AML-193 (cell line): ENCODE measurements around the gene OTOA.
A peak's percentile ranks its signal among the peaks of the same experiment; 100 is the strongest.
"Not testable (repeated sequence)": the region's sequence is repeated elsewhere in the genome, so short reads cannot be mapped to it uniquely, and the experiment has no call there.

Experiments
- DNase-seq, 2 experiments: peaks; one replicate each; lab custom pipeline; 2025; lab: John Stamatoyannopoulos, UW

The OTOA gene

GRCh38 chr16:21663889-21664647 is at the start of gene OTOA:
OTOA (plus strand) TSS chr16:21663968; CDS start chr16:21678515, 14,547 bp downstream.
- DNase-seq: no peak

- DNase-seq: no peak
Measured at GRCh38 chr16:21614896-21615295, 48.9 kb upstream of the OTOA start.

- no peak for DNase-seq
Measured at GRCh38 chr16:21617607-21618006, 46.2 kb upstream of the OTOA start.

- DNase-seq: no peak
Measured at GRCh38 chr16:21618281-21618680, 45.5 kb upstream of the OTOA start.

GRCh38 chr16:21619765-21620425 is 43.9 kb upstream of the OTOA start:
- DNase-seq: no peak

DNA sequence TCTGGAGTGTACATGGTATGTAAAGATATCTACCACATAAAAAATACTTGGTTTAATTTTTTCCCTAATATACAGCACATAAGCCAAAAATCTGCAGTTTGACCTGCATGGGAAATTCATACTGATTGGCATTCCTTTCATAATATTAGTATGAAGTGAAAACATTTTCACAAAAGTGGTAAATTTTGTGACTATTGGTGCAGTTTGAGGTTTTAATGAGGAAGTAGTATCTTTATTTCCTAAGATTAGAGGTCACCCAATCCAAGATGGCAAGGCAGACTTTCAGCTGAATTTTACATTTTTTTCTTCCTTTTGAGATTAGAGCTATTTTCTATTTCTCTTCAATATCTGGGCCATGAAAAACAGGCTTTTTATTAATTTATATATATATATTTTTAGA is 43.2 kb upstream of the OTOA start:
- peak; percentile 28 to 39 for DNase-seq

GRCh38 chr16:21622545-21622944 is 41.2 kb upstream of the OTOA start:
- DNase-seq: no peak

DNA sequence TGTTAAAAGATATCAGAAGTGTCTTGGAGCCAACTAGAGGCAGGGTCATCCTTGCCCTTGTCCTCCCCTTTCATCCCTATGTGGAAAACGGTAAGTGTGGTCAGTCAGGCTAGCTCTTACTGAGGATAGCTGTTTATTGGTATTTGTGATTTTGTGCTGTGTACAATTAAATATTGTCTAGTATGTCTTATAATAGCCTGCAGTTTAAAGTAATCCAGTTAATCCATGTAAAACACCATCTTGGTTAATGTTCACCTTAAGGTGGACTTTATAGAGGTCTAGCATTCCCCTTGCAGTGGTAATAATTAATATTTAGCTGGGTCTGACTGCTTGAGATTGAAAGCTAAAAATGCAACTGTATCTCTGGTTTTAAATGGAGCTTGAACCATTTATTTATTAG is 38.7 kb upstream of the OTOA start:
- DNase-seq: no peak

GRCh38 chr16:21626659-21627277 is 37.0 kb upstream of the OTOA start:
- peak; percentile 97 to 99 for DNase-seq

GRCh38 chr16:21628121-21628726 is 35.5 kb upstream of the OTOA start:
- no peak for DNase-seq

DNA sequence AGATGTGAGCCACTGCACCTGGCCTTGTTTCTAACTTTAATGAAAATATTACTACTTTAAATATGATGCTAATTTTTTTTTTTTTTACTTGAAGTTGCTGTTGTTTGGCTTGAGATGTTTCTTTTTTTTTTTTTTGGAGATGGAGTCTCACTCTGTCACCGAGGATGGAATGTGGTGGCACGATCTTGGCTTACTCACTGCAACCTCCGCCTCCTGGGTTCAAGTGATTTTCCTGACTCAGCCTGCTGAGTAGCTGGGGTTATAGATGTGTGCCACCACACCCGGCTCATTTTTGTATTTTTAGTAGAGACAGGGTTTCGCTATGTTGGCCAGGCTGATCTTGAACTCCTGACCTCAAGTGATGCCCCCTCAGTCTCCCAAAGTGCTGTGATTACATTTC is 35.0 kb upstream of the OTOA start:
- DNase-seq: no peak

DNA sequence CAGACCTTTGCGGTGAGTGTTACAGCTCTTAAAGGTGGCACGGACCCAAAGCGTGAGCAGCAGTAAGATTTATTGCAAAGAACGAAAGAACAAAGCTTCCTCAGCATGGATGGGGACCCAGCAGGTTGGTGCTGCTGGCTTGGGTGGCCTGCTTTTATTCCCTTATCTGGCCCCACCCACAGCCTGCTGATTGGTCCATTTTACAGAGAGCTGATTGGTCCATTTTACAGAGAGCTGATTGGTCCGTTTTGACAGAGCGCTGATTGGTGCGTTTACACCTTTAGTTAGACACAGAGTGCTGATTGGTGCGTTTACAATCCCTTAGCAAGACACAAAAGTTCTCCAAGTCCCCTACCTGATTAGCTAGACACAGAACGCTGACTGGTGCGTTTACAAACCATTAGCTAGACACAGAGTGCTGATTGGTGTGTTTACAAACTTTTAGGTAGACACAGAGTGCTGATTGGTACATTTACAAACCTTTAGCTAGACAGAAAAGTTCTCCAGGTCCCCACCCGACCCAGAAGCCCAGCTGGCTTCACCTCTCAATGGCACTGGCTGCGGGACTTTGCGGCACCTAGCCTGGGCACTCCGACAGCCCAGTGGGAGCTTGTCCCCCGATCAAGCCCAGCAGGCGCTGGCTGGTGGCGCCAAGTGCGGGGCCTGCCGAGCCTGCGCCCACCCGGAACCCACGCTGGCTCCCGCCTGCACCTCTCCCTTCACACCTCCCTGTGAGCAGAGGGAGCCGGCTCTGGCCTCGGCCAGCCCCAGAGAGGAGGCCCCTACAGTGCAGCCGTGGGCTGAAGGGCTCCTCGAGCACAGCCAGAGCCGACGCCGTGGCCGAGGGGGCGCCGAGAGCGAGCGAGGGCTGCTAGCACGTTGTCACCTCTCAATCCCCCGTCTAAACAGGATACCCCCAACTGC is 33.9 kb upstream of the OTOA start:
- DNase-seq: not testable (repeated sequence)

- DNase-seq: not testable (repeated sequence)
Measured at GRCh38 chr16:21630866-21631265, 32.9 kb upstream of the OTOA start.

GRCh38 chr16:21631376-21631775 is 32.4 kb upstream of the OTOA start:
- not testable (repeated sequence) for DNase-seq

- DNase-seq: not testable (repeated sequence)
Measured at GRCh38 chr16:21631951-21632575, 31.7 kb upstream of the OTOA start.

- no peak for DNase-seq
Measured at GRCh38 chr16:21634216-21634615, 29.6 kb upstream of the OTOA start.

DNA sequence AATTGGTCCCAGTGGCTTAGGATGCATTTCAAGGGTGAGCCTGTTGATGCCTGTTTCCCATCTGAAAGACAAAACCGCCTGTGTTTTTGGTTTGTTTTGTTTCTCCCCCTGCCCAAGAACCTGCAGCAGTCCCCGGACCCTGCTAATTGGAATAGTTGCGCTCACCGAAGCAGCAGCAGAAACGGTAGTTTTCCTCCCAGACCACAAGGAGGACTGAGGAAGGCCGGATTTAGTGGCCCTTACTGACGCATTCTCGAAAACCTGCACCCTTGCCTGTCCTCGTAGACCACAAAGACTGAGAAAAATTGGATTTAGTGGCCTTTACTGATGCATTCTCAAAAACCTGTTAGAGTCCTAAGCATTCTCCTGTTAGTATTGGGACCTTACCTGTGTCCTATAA is 28.1 kb upstream of the OTOA start:
- DNase-seq: not testable (repeated sequence)

DNA sequence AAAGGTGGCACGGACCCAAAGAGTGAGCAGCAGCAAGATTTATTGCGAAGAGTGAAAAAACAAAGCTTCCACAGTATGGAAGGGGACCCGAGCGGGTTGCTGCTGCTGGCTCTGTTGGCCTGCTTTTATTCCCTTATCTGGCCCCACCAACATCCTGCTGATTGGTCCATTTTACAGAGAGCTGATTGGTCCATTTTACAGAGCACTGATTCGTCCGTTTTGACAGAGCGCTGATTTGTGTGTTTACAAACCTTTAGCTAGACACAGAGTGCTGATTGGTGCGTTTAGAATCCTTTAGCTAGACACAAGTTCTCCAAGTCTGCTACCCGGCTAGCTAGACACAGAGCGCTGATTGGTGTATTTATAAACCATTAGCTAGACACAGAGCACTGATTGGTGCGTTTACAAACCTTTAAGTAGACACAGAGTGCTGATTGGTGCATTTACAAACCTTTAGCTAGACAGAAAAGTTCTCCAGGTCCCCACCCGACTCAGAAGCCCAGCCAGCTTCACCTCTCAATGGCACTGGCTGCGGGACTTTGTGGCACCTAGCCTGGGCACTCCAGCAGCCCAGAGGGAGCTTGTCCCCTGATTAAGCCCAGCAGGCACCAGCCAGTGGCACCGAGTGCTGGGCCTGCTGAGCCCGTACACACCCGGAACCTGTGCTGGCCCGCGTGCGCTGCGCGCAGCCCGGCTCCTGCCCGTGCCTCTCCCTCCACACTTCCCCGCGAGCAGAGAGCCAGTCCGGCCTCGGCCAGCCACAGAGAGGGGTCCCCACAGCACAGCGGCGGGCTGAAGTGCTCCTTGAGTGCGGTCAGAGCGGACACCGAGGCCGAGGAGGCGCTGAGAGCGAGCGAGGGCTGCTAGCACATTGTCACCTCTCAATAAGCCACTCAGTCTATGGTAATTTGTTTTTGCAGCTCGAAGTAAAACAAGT is 26.5 kb upstream of the OTOA start:
- DNase-seq: no peak

DNA sequence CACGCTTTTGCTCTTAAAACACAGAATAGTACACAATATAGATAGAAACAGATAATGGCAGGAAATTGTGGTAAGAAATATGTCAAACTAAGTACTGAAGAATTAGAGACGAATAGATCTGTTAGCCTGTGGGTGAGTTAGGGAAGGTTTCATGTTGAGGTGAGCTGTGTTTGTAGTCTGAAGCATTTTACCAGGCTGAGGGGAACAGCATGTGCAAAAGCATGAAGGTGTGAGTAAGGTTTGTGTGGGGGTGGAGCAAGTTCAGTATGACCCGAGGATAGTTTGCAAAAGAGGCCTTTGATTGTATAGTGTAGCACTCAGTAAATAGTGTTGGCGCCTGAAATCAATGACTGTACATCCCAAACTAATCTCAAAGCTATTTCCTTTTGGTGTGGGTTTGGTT is 25.2 kb upstream of the OTOA start:
- DNase-seq: peak in 1 of 2 experiments; percentile 11

DNA sequence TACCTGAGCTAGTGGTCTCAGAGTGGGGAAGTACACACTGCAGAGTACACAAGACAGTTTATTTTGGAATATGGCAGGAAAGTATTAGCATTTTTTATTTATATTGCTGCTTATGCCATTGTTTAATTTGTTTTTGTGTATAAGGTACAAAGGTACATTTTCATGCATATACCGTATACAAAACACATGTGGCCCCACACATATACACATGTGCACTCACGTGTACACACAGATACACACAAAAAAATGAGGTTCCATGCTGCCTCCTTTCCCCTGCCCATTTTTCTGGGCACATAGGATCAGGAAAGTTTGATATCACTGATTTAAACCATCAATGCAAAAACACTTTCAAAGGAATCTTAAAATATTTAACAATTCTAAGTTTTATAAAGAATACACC is 24.3 kb upstream of the OTOA start:
- DNase-seq: no peak
